ENCODE results near the gene MMP24. TPM values are rescaled to one million over a fixed set of nuclear protein-coding genes. Genes with fewer than 3 reads are reported as not detected.

Gene MMP24
- total and polyA plus RNA-seq, 2 of the 13 experiments (the other 11 are each of a cell fraction or from before 2014, with no cell fraction given) = 0.29 to 0.35 TPM

GRCh38 chr20:35269055-35269781 is 42.7 kb downstream of the MMP24 start (continued):
- TF ChIP-seq ZNF530 (CRISPR knock-in tag; IDR thresholded peaks at IDR 0.05; ENCODE audit: low read depth) (no peak), GTF3A (CRISPR knock-in tag; conservative IDR thresholded peaks at IDR 0.05) (no peak), ZFYVE20 (CRISPR knock-in tag; IDR thresholded peaks at IDR 0.05; ENCODE audit: borderline replicate concordance, low read depth) (no peak), ARNT2 (CRISPR knock-in tag; IDR thresholded peaks at IDR 0.05; ENCODE audit: low read depth) (no peak), ZNF280B (CRISPR knock-in tag; IDR thresholded peaks at IDR 0.05; ENCODE audit: borderline replicate concordance) (no peak; the same call in 1 of the 2 replicates), DR1 (CRISPR knock-in tag; IDR thresholded peaks at IDR 0.05) (no peak; the same call in 1 of the 2 replicates), ZNF225 (CRISPR knock-in tag; IDR thresholded peaks at IDR 0.05) (no peak), ZNF614 (CRISPR knock-in tag; IDR thresholded peaks at IDR 0.05; ENCODE audit: borderline replicate concordance) (0 out of 2 replicates have a peak, but pooled peaks have one; percentile 33), ZFP36L1 (CRISPR knock-in tag; IDR thresholded peaks at IDR 0.05) (no peak), FOSL2 (CRISPR knock-in tag; IDR thresholded peaks at IDR 0.05) (peak; percentile 44; the same call in 1 of the 2 replicates), RERE (CRISPR knock-in tag; IDR thresholded peaks at IDR 0.05; ENCODE audit: low read depth) (no peak), POLR2AphosphoS5 (IDR thresholded peaks at IDR 0.05; ENCODE audit: low read depth, low read length) (no peak), MEIS1 (CRISPR knock-in tag; IDR thresholded peaks at IDR 0.05; ENCODE audit: borderline replicate concordance) (no peak), ZNF260 (CRISPR knock-in tag; IDR thresholded peaks at IDR 0.05; ENCODE audit: borderline replicate concordance, low read depth) (no peak), E2F1 (CRISPR knock-in tag; IDR thresholded peaks at IDR 0.05) (no peak), TCF7 (IDR thresholded peaks at IDR 0.05; ENCODE audit: low read depth) (no peak), ZBTB1 (CRISPR knock-in tag; IDR thresholded peaks at IDR 0.05; ENCODE audit: borderline replicate concordance) (no peak), SMYD3 (CRISPR knock-in tag; IDR thresholded peaks at IDR 0.05) (no peak), ZNF431 (CRISPR knock-in tag; IDR thresholded peaks at IDR 0.05; ENCODE audit: borderline replicate concordance, low read depth) (no peak), THAP8 (CRISPR knock-in tag; IDR thresholded peaks at IDR 0.05; ENCODE audit: borderline replicate concordance) (no peak), ZSCAN29 (CRISPR knock-in tag; conservative IDR thresholded peaks at IDR 0.05) (0 out of 2 replicates have a peak, but pooled peaks have one; percentile 57)

All from HepG2 (cell line).